ENCODE measurements around the gene GBE1.

Gene GBE1

GRCh38 chr3:81468391-81468790 is 293.1 kb downstream of the GBE1 start:
- DNase-seq (ENCODE audit: low read depth) = no peak

- no peak for DNase-seq (ENCODE audit: low read depth)
These were observed 295.3 kb downstream of the GBE1 start for GRCh38 chr3:81466201-81466560.

GRCh38 chr3:81465510-81466200 is 295.8 kb downstream of the GBE1 start:
- no peak for DNase-seq (ENCODE audit: low read depth)

- DNase-seq (ENCODE audit: low read depth) = no peak
These were observed 297.7 kb downstream of the GBE1 start for GRCh38 chr3:81463781-81464180.

- DNase-seq (ENCODE audit: low read depth) = no peak
These were observed 298.5 kb downstream of the GBE1 start for GRCh38 chr3:81462921-81463320.

- DNase-seq (ENCODE audit: low read depth) = no peak
These were observed 301.7 kb downstream of the GBE1 start for GRCh38 chr3:81459733-81460132.

GRCh38 chr3:81452418-81452817 is 309.0 kb downstream of the GBE1 start:
- no peak for DNase-seq (ENCODE audit: low read depth)

- no peak for DNase-seq (ENCODE audit: low read depth)
These were observed 309.8 kb downstream of the GBE1 start for GRCh38 chr3:81451611-81452010.

GRCh38 chr3:81451140-81451539 is 310.3 kb downstream of the GBE1 start:
- no peak for DNase-seq (ENCODE audit: low read depth)

GRCh38 chr3:81446806-81447205 is 314.6 kb downstream of the GBE1 start:
- DNase-seq (ENCODE audit: low read depth) = no peak

GRCh38 chr3:81445712-81446111 is 315.7 kb downstream of the GBE1 start:
- no peak for DNase-seq (ENCODE audit: low read depth)

GRCh38 chr3:81444817-81445460 is 316.5 kb downstream of the GBE1 start:
- DNase-seq (ENCODE audit: low read depth) = no peak

GRCh38 chr3:81443958-81444357 is 317.5 kb downstream of the GBE1 start:
- no peak for DNase-seq (ENCODE audit: low read depth)

- DNase-seq (ENCODE audit: low read depth) = no peak
These were observed 318.0 kb downstream of the GBE1 start for GRCh38 chr3:81443457-81443782.

- DNase-seq (ENCODE audit: low read depth) = no peak
These were observed 318.5 kb downstream of the GBE1 start for GRCh38 chr3:81442758-81443456.

- no peak for DNase-seq (ENCODE audit: low read depth)
These were observed 320.8 kb downstream of the GBE1 start for GRCh38 chr3:81440661-81441060.
